ENCODE results near the gene PRKAG2. TPM values are rescaled to one million over a fixed set of nuclear protein-coding genes. Genes with fewer than 3 reads are reported as not detected.

The PRKAG2 gene
- total and polyA plus RNA-seq, 2 experiments from 2014 or later, result 17.0 to 19.5 TPM

GRCh38 chr7:151807846-151808245 lies 69.1 kb downstream of the PRKAG2 start:
- no peaks in the 10 kb centered on the region for H3K79me2 ChIP-seq (ENCODE audit: insufficient read depth)
- no peak overlapping the region for H3K4me3 ChIP-seq
- no peak overlapping the region for H3K27ac ChIP-seq
- H4K20me1 ChIP-seq (ENCODE audit: insufficient read depth), result no peaks in the 10 kb centered on the region
- no peak for DNase-seq
- no peak overlapping the region for H3K9ac ChIP-seq
- in situ Hi-C loops (cut with MboI), result no loop called here
- H3K9me2 ChIP-seq (ENCODE audit: insufficient read depth), result no peaks in the 10 kb centered on the region
- no peaks in the 10 kb centered on the region for H3K4me1 ChIP-seq (ENCODE audit: insufficient read depth)
- no peaks in the 10 kb centered on the region for H3K9me3 ChIP-seq (ENCODE audit: low read depth)
- H3K4me2 ChIP-seq (ENCODE audit: unreplicated experiment), result no peak overlapping the region
- H3F3A ChIP-seq (ENCODE audit: insufficient read depth), result no peaks in the 10 kb centered on the region
- no peak overlapping the region for H2AFZ ChIP-seq
- H3K36me3 ChIP-seq (ENCODE audit: low read depth), result no peaks in the 10 kb centered on the region
- peaks cover 24% of the 10 kb centered on the region for H3K27me3 ChIP-seq (replicated peaks; ENCODE audit: insufficient read depth)
- WGBS, 2 experiments (ENCODE audit: low coverage in 1 of 2, low lambda C conversion rate in 2 of 2, missing lambda C conversion rate in 2 of 2), result 84 to 89% methylated on average over 15 of the region's 15 CpGs
- TF ChIP-seq EZH2 (IDR thresholded peaks at IDR 0.05; ENCODE audit: insufficient read depth, poor library complexity, severe bottlenecking) (no peak), EZH2phosphoT487 (IDR thresholded peaks at IDR 0.05; ENCODE audit: insufficient read depth, low read depth) (no peak)

- H3K27ac ChIP-seq, result no peak overlapping the region
- no peaks in the 10 kb centered on the region for H3F3A ChIP-seq (ENCODE audit: insufficient read depth)
- H3K4me1 ChIP-seq (ENCODE audit: insufficient read depth), result no peaks in the 10 kb centered on the region
- DNase-seq, result no peak
- H3K79me2 ChIP-seq (ENCODE audit: insufficient read depth), result no peaks in the 10 kb centered on the region
- 64 to 70% methylated on average over 19 of the region's 19 CpGs for WGBS, 2 experiments (ENCODE audit: low coverage in 1 of 2, low lambda C conversion rate in 2 of 2, missing lambda C conversion rate in 2 of 2)
- no peak overlapping the region for H3K4me2 ChIP-seq (ENCODE audit: unreplicated experiment)
- no peaks in the 10 kb centered on the region for H4K20me1 ChIP-seq (ENCODE audit: insufficient read depth)
- in situ Hi-C loops (cut with MboI), result no loop called here
- H3K4me3 ChIP-seq, result no peak overlapping the region
- H3K9ac ChIP-seq, result no peak overlapping the region
- no peaks in the 10 kb centered on the region for H3K9me2 ChIP-seq (ENCODE audit: insufficient read depth)
- TF ChIP-seq EZH2phosphoT487 (IDR thresholded peaks at IDR 0.05; ENCODE audit: insufficient read depth, low read depth) (no peak), EZH2 (IDR thresholded peaks at IDR 0.05; ENCODE audit: insufficient read depth, poor library complexity, severe bottlenecking) (no peak)
- H3K9me3 ChIP-seq (ENCODE audit: low read depth), result no peaks in the 10 kb centered on the region
- H2AFZ ChIP-seq, result no peak overlapping the region
- peaks cover 26% of the 10 kb centered on the region for H3K27me3 ChIP-seq (replicated peaks; ENCODE audit: insufficient read depth)
- no peaks in the 10 kb centered on the region for H3K36me3 ChIP-seq (ENCODE audit: low read depth)
Measured at GRCh38 chr7:151806952-151807775, 69.8 kb downstream of the PRKAG2 start.

DNA sequence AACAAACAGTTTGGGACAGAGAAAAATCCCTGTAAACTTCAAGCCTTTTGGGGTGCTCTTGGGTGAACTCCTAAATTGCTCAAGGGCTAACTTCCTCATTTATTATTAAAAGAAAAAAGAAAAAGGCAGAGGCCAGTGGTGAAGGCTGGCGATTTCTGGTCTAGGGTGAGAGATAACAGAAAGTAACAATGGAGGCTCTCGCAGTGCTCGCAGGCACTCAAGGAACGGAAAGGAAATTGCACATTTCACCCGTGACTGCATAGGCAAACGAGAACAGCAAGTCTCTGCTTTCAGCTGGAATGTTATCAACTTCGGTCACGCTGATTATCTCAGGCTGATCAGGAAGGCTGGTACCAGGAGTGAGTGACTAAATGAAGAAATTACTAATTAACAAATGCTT lies 70.7 kb downstream of the PRKAG2 start:
- H3K9me3 ChIP-seq (ENCODE audit: low read depth), result no peaks in the 10 kb centered on the region
- H3K4me3 ChIP-seq, result no peak overlapping the region
- H3K4me2 ChIP-seq (ENCODE audit: unreplicated experiment), result no peak overlapping the region
- H4K20me1 ChIP-seq (ENCODE audit: insufficient read depth), result no peaks in the 10 kb centered on the region
- no peaks in the 10 kb centered on the region for H3K36me3 ChIP-seq (ENCODE audit: low read depth)
- no peaks in the 10 kb centered on the region for H3K79me2 ChIP-seq (ENCODE audit: insufficient read depth)
- no peaks in the 10 kb centered on the region for H3K9me2 ChIP-seq (ENCODE audit: insufficient read depth)
- peaks cover 33% of the 10 kb centered on the region for H3K27me3 ChIP-seq (replicated peaks; ENCODE audit: insufficient read depth)
- WGBS, 2 experiments (ENCODE audit: low coverage in 1 of 2, low lambda C conversion rate in 2 of 2, missing lambda C conversion rate in 2 of 2), result 67% methylated on average over 8 of the region's 8 CpGs
- H2AFZ ChIP-seq, result no peak overlapping the region
- H3K4me1 ChIP-seq (ENCODE audit: insufficient read depth), result no peaks in the 10 kb centered on the region
- in situ Hi-C loops (cut with MboI), result no loop called here
- no peak for DNase-seq
- H3F3A ChIP-seq (ENCODE audit: insufficient read depth), result no peaks in the 10 kb centered on the region
- H3K27ac ChIP-seq, result no peak overlapping the region
- no peak for TF ChIP-seq EZH2phosphoT487 (IDR thresholded peaks at IDR 0.05; ENCODE audit: insufficient read depth, low read depth)
- TF ChIP-seq EZH2 (IDR thresholded peaks at IDR 0.05; ENCODE audit: insufficient read depth, poor library complexity, severe bottlenecking), result no peak
- H3K9ac ChIP-seq, result no peak overlapping the region

DNA sequence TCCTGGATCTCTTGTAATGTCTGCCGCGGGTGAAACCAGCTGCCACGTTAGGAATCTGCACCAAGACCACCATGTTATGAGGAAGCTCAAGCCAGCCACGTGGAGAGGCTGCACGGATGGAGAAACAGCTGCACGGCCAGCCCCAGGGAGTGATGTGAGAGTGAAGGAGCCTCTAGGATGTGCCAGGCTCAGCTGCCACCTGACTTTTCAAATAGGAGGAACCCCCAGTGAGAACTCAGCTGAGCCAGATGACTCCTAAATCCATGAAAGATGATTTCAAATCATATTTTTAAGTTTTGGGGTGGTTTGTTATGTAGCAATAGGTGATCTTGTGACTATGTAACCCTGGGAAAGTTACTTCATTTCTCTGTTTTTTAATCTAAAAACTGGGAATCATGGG lies 71.7 kb downstream of the PRKAG2 start:
- Histone ChIP-seq H3K4me2 (ENCODE audit: unreplicated experiment) (no peak overlapping the region), H3K4me1 (ENCODE audit: insufficient read depth) (no peaks in the 10 kb centered on the region), H2AFZ (no peak overlapping the region), H3K36me3 (ENCODE audit: low read depth) (no peaks in the 10 kb centered on the region), H4K20me1 (ENCODE audit: insufficient read depth) (no peaks in the 10 kb centered on the region), H3K79me2 (ENCODE audit: insufficient read depth) (no peaks in the 10 kb centered on the region), H3K9ac (no peak overlapping the region), H3K4me3 (no peak overlapping the region), H3K27me3 (replicated peaks; ENCODE audit: insufficient read depth) (peaks cover 33% of the 10 kb centered on the region), H3K9me3 (ENCODE audit: low read depth) (no peaks in the 10 kb centered on the region), H3K9me2 (ENCODE audit: insufficient read depth) (no peaks in the 10 kb centered on the region), H3F3A (ENCODE audit: insufficient read depth) (no peaks in the 10 kb centered on the region), H3K27ac (no peak overlapping the region)
- DNase-seq, result no peak
- 58 to 70% methylated on average over 6 of the region's 6 CpGs for WGBS, 2 experiments (ENCODE audit: low coverage in 1 of 2, low lambda C conversion rate in 2 of 2, missing lambda C conversion rate in 2 of 2)
- in situ Hi-C loops (cut with MboI), result no loop called here
- no peak for TF ChIP-seq EZH2phosphoT487 (IDR thresholded peaks at IDR 0.05; ENCODE audit: insufficient read depth, low read depth)
- TF ChIP-seq EZH2 (IDR thresholded peaks at IDR 0.05; ENCODE audit: insufficient read depth, poor library complexity, severe bottlenecking), result no peak
